A549 (cell line): Measurements from ENCODE around the gene PRAME.

Experiments
- BCL3 ChIP-seq: fragments of >200 bp; sonication (Bioruptor Twin); formaldehyde crosslinking; IDR thresholded peaks from 3 replicates; pipeline ENCODE4 v1.6.1; 2016
- CEBPB ChIP-seq, 2 experiments: fragments of >200 bp in 1 of 2; sonication (Bioruptor Twin) in 1 of 2; formaldehyde crosslinking in 1 of 2; IDR thresholded peaks; 2 replicates each; pipeline ENCODE4 v1.6.1; 2012 to 2016
- CHD4 ChIP-seq: fragments of 200-600 bp; sonication (generic); IDR thresholded peaks from 2 replicates; pipeline ENCODE4 v1.6.1; 2016; ENCODE audit warnings: antibody characterized with exemption, mild to moderate bottlenecking, borderline replicate concordance
- CTCF ChIP-seq: fragments of >200 bp; sonication (Bioruptor Twin); formaldehyde crosslinking; IDR thresholded peaks from 3 replicates; pipeline ENCODE4 v1.5.1; 2016
- EHMT2 ChIP-seq: fragments of 200-600 bp; sonication (generic); IDR thresholded peaks from 2 replicates; pipeline ENCODE4 v1.6.1; 2016; ENCODE audit warnings: antibody characterized with exemption, low read depth, mild to moderate bottlenecking, moderate library complexity
- KDM1A ChIP-seq: fragments of 200-600 bp; sonication (generic); IDR thresholded peaks from 2 replicates; pipeline ENCODE4 v1.6.1; 2016; ENCODE audit warnings: low read depth, mild to moderate bottlenecking
- KDM5A ChIP-seq: fragments of 200-600 bp; sonication (generic); IDR thresholded peaks from 2 replicates; pipeline ENCODE4 v1.6.1; 2016; ENCODE audit warnings: antibody characterized with exemption, mild to moderate bottlenecking
- MAX ChIP-seq: IDR thresholded peaks from 2 replicates; pipeline ENCODE4 v1.6.1; 2012
- MAZ ChIP-seq: fragments of 150-350 bp; IDR thresholded peaks from 2 replicates; pipeline ENCODE4 v1.6.1; 2014; ENCODE audit warnings: antibody characterized with exemption, low read depth, low read length, borderline replicate concordance
- MYC ChIP-seq: IDR thresholded peaks from 2 replicates; pipeline ENCODE4 v1.6.1; 2012; ENCODE audit warnings: mild to moderate bottlenecking, inconsistent platforms, low read length, improper control_type of control experiment, borderline replicate concordance
- POLR2A ChIP-seq: IDR thresholded peaks from 2 replicates; pipeline ENCODE4 v1.6.1; 2012; ENCODE audit warnings: mild to moderate bottlenecking, low read length

GRCh38 chr22:22599248-22599647, 40.2 kb upstream of the PRAME start:
- no peak for TF ChIP-seq KDM1A
- no peak for TF ChIP-seq CHD4
- TF ChIP-seq CTCF = no peak
- TF ChIP-seq EHMT2 = no peak
- TF ChIP-seq KDM5A = no peak
- no peak for TF ChIP-seq CEBPB (IDR thresholded peaks at IDR 0.05)
- no peak for TF ChIP-seq MYC
- no peak for TF ChIP-seq MAX
- TF ChIP-seq POLR2A = no peak
- no peak for TF ChIP-seq BCL3
- no peak for TF ChIP-seq MAZ
